Activated T-cell treated with anti-CD3 and anti-CD28 coated beads, Interleukin-2, amount 50 U/mL, for 72 hours (primary cell): ENCODE data around the gene DGCR8. TPM values are rescaled to one million over a fixed set of nuclear protein-coding genes. Genes with fewer than 3 reads are reported as not detected.
A peak's percentile ranks its signal among the peaks of the same experiment; 100 is the strongest.

Source experiments
- ATAC-seq, 2 donors: fragments of 150-1000 bp; cut with Tn5 transposase; replicated peaks in 1 of 2; 2 replicates each; pipeline ENCODE4 v1.10.0; 2021; ENCODE audit warnings: moderate library complexity in 2 of 2, mild to moderate bottlenecking in 1 of 2
- DNase-seq, 2 donors: peaks; one replicate each; pipeline ENCODE4 v3.0.0; 2021 to 2022; ENCODE audit warnings: mixed read lengths in 1 of 2
- H3K27ac Mint-ChIP-seq: one replicate; pipeline ENCODE4 v1.8.0; 2022; ENCODE audit warnings: mild to moderate bottlenecking, moderate library complexity, mixed read lengths
- H3K27me3 Mint-ChIP-seq: one replicate; pipeline ENCODE4 v1.8.0; 2022; ENCODE audit warnings: low read depth, mixed read lengths
- H3K36me3 Mint-ChIP-seq, 2 donors: one replicate each; pipeline ENCODE4 v1.8.0; 2022; ENCODE audit warnings: mixed read lengths in 2 of 2, mild to moderate bottlenecking in 1 of 2; ENCODE audit not compliant: insufficient read depth in 2 of 2
- H3K4me1 Mint-ChIP-seq: one replicate; pipeline ENCODE4 v1.8.0; 2022; ENCODE audit warnings: low read depth, mixed read lengths
- H3K4me3 Mint-ChIP-seq, 2 donors: one replicate each; pipeline ENCODE4 v1.8.0; 2022; ENCODE audit warnings: mild to moderate bottlenecking in 2 of 2, mixed read lengths in 2 of 2, moderate library complexity in 2 of 2
- H3K9me3 Mint-ChIP-seq, 2 donors: one replicate each; pipeline ENCODE4 v1.8.0; 2022; ENCODE audit warnings: mixed read lengths in 2 of 2
- total RNA-seq, 2 donors: library from RNA; stranded (reverse); gene quantifications; one replicate each; pipeline ENCODE4 v1.2.3, GENCODE V29; 2022

DGCR8 gene
- total RNA-seq, 2 donors from 2014 or later: 44.2 to 46.6 TPM

DNA sequence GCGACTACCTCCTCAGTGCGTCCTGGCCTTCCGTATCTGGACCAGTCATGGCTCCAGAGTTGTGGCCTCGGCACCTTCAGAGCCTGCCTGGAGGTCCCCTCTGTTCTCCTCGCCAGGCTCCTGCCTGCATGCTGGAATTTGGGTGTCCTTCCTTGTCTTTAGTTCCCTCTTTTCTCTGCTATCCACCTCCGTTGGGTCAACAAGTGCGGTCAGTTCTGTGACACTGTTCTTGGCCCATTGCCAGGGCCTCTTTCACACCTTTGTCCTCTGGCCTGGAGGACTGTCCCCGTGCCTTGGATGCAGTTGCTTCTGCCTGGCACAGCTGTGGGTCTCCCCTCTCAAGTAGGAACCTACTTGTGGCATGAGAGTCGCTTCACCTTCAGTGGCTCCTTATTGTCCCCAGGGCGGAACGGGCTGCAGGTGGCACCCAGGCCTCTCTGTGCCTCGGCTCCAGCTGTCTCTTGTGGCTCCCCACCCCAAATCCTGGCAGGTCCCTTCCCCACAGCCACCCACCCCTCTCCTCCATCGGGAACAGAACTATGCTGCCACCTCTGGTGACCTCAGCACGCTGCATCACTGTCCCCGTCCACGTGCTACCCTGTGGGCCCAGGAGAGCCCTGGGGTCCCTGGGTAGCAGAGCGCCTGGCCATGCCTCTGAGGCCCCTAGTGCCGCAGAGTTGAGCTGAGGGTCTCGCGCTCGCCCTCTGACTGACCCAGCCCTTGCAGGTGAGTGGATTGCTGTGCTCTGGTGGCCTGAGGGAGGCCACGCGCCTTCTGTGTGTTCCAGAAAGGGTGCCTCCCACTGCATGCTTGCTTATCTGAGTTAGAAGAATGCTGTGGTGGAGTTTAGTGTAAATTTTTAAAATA, 4.7 kb downstream of the DGCR8 start:
- ATAC-seq: no peak
- H3K4me1 Mint-ChIP-seq: peaks cover 59% of the 10 kb centered on the region
- H3K36me3 Mint-ChIP-seq: peaks cover 12 to 23% of the 10 kb centered on the region in 2 donors
- no peaks in the 10 kb centered on the region for H3K9me3 Mint-ChIP-seq
- no peaks in the 10 kb centered on the region for H3K27me3 Mint-ChIP-seq
- H3K27ac Mint-ChIP-seq: peak overlapping the region; percentile 50
- H3K4me3 Mint-ChIP-seq: no peak overlapping the region
- DNase-seq: no peak

DNA sequence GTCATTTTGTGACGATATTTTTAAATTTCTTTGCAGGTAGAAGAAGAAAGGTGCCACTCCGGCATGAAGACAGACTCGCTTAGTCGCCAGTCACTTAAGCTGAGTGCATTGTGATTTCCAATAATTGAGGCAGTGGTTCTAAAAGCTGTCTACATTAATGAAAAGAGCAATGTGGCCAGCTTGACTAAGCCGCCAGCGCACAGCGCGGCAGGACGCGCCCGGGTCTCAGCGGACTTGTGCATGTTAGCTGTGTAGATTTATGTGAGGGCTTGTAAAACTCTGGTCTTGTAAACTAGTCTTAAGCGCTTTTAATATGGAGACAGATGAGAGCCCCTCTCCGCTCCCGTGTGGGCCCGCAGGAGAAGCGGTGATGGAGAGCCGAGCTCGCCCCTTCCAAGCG, 5.6 kb downstream of the DGCR8 start:
- H3K27me3 Mint-ChIP-seq: no peaks in the 10 kb centered on the region
- DNase-seq (no peak), ATAC-seq (no peak)
- H3K36me3 Mint-ChIP-seq: peaks cover 12 to 26% of the 10 kb centered on the region in 2 donors
- H3K4me1 Mint-ChIP-seq: peaks cover 60% of the 10 kb centered on the region
- no peak overlapping the region for H3K4me3 Mint-ChIP-seq
- H3K9me3 Mint-ChIP-seq: no peaks in the 10 kb centered on the region
- H3K27ac Mint-ChIP-seq: no peak overlapping the region

DNA sequence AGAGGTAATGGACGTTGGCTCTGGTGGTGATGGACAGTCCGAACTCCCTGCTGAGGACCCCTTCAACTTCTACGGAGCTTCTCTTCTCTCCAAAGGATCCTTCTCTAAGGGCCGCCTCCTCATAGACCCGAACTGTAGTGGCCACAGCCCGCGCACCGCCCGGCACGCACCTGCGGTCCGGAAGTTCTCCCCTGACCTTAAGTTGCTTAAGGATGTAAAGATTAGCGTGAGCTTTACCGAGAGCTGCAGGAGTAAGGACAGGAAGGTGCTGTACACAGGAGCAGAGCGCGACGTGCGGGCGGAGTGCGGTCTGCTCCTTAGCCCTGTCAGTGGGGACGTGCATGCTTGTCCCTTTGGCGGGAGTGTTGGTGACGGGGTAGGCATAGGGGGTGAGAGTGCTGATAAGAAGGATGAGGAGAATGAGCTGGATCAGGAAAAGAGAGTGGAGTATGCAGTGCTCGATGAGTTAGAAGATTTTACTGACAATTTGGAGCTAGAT, 6.1 kb downstream of the DGCR8 start:
- H3K27ac Mint-ChIP-seq: peak overlapping the region; percentile 74
- H3K4me3 Mint-ChIP-seq: no peak overlapping the region
- no peak for DNase-seq
- H3K4me1 Mint-ChIP-seq: peaks cover 59% of the 10 kb centered on the region
- no peaks in the 10 kb centered on the region for H3K27me3 Mint-ChIP-seq
- H3K36me3 Mint-ChIP-seq: peaks cover 13 to 28% of the 10 kb centered on the region in 2 donors
- no peaks in the 10 kb centered on the region for H3K9me3 Mint-ChIP-seq
- no peak for ATAC-seq

DNA sequence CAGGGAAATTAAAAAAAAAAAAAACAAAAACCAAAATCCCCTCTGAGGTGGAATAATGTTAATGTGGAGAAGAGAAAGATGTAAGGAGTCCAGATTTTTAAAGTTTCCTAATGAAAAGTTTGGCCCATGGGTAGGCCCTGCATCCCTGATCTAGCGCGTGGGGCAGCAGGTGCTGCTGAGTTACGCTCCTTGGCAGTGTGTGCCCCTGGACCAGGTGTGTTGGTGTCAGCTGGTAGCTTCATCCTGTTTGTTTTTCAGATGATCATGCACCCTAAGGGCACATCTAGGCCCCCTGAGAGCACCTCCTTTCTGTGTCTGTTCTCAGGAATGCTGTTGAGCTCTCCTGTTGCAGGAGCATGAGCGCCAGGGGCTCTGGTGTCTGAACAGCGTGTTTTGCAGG, 6.7 kb downstream of the DGCR8 start:
- Mint-ChIP-seq H3K27ac (peak overlapping the region; percentile 74), H3K9me3 (no peaks in the 10 kb centered on the region), H3K27me3 (no peaks in the 10 kb centered on the region), H3K4me1 (peaks cover 53% of the 10 kb centered on the region), H3K36me3 (peaks cover 15 to 28% of the 10 kb centered on the region in 2 donors), H3K4me3 (no peak overlapping the region)
- ATAC-seq: no peak
- no peak for DNase-seq

DNA sequence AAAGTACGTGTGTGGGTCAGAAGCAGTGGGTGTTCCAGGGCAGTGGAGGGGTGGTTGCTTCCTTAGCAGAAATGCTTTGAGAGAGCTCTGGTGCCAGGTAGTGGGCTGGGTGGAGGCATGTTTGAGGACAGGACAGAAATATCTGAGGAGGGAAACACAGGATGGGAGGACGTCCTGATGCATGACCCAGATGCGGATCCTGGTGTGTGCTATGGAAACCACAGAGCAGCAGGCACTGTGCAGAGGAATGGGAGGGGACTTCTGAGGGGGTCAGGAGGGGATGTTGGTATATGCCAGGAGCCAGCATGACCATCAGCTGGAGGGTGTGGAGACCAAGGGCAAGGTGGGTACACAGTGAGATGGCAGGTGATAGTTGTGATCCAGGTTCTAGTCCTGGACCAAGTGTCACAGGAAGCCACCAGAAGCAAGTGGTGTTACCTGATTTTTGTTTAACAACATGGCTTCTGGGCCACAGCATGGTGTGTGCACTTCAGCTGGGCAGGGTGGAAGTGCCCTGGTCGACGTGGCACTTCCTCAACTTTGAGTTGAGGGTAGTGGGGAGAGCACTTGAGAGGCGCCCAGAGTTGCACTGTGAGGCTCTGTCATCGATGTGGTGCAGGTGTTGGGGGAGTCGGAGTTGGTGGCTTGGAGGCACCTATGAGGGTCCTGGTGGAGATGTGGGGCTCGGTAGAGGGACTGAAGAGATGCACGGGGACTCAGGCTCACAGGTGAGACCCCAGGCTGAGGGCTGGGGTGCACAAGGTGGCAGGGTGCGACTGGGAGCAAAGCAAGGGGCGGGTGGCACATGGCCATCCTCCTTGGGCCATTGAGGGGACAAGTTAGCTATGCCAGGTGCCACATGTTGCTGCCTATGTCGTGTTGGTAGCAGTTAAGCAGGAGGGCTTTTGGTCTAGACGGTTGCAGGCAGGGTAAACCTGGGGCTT, 7.5 kb downstream of the DGCR8 start:
- DNase-seq (no peak), ATAC-seq (no peak)
- Mint-ChIP-seq H3K27ac (no peak overlapping the region), H3K4me3 (no peak overlapping the region), H3K4me1 (peaks cover 45% of the 10 kb centered on the region), H3K27me3 (no peaks in the 10 kb centered on the region), H3K36me3 (peaks cover 15 to 31% of the 10 kb centered on the region in 2 donors), H3K9me3 (no peaks in the 10 kb centered on the region)

DNA sequence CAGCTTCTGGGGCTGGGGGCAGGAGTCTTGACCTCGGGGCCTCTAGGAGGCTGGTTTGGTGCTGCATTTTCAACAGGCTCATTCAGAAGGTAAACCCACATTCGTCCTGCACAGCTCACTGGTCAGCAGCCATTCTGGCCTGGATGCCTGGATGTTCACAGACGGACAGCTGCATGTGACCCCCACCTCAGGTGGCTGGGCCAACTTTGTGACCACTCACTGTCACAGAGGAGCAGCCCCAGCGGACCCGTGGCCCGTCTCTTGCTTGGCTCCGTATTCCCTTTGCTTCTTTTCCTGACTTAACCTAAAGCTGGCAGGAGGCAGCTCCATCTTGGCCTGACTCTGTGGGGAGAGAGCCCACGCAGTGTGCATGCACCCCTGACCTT, 8.2 kb downstream of the DGCR8 start:
- H3K27me3 Mint-ChIP-seq: no peaks in the 10 kb centered on the region
- DNase-seq: no peak
- peaks cover 15 to 31% of the 10 kb centered on the region in 2 donors for H3K36me3 Mint-ChIP-seq
- H3K4me3 Mint-ChIP-seq: no peak overlapping the region
- H3K4me1 Mint-ChIP-seq: peaks cover 38% of the 10 kb centered on the region
- H3K9me3 Mint-ChIP-seq: no peaks in the 10 kb centered on the region
- ATAC-seq: no peak
- H3K27ac Mint-ChIP-seq: no peak overlapping the region

DNA sequence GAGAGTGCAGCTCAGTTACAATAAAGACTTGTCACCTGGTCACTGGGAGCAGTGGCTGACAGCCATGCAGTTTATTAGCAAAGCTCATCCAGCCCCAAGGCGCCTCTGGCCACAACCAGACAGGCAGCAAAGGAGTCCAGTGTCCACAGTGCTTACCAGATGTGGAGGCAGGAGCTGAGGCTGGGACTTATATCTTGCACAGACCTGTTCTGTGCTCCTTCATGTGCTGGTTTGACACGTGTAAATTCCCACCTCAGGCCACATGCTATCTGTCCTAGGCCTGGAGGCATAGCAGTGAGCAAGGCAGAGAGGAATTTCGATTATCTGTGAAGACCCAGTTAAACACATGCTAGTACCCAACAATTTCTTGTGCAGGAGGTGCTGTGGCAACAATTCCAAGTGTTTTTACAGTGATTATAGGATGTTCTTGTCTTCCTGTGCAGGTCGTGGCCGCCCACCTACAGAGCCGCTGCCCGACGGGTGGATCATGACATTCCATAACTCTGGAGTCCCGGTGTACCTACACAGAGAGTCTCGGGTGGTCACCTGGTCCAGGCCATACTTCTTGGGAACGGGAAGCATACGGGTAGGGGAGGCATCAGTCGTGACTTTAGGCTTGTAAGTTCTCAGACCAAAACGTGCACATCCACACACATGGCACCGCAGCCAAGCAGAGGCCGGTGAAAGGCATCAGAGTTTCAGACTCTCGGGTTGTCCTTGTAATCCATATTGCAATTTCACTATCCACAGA, 9.4 kb downstream of the DGCR8 start:
- Mint-ChIP-seq H3K4me3 (no peak overlapping the region), H3K4me1 (peaks cover 30% of the 10 kb centered on the region), H3K36me3 (peaks cover 15 to 31% of the 10 kb centered on the region in 2 donors), H3K9me3 (no peaks in the 10 kb centered on the region), H3K27ac (no peak overlapping the region), H3K27me3 (no peaks in the 10 kb centered on the region)
- no peak for DNase-seq
- ATAC-seq: no peak

DNA sequence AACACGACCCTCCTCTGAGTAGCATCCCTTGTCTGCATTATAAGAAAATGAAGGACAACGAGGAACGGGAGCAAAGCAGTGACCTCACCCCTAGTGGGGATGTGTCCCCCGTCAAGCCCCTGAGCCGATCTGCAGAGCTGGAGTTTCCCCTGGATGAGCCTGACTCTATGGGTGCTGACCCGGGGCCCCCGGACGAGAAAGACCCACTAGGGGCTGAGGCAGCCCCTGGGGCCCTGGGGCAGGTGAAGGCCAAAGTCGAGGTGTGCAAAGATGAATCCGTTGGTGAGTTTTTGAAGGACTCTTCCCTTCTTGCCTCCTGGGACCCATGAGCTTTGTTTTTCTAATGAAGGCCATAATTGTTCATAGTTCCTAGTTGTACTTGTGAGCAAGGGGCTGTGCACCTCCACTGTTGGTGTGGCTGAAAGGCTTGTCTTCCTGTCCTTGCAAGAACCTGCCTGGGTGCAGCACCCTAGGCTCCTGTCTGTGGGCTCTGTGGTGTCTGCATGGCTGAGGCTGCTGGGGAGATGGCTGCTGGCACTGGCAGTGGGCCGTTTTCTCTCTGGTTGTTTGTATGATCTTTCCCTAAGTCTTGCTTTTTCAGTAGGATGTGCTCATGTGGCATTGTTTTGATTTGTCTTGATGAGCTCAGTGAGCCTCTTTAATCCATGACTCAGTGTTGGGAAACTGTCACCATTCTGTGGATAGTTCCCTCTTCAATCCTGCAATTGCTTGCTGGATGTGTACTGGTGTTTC, 10.1 kb downstream of the DGCR8 start:
- H3K4me1 Mint-ChIP-seq: peaks cover 27% of the 10 kb centered on the region
- no peaks in the 10 kb centered on the region for H3K9me3 Mint-ChIP-seq
- H3K4me3 Mint-ChIP-seq: no peak overlapping the region
- H3K27ac Mint-ChIP-seq: no peak overlapping the region
- no peak for DNase-seq
- peaks cover 15 to 31% of the 10 kb centered on the region in 2 donors for H3K36me3 Mint-ChIP-seq
- H3K27me3 Mint-ChIP-seq: no peaks in the 10 kb centered on the region
- no peak for ATAC-seq

DNA sequence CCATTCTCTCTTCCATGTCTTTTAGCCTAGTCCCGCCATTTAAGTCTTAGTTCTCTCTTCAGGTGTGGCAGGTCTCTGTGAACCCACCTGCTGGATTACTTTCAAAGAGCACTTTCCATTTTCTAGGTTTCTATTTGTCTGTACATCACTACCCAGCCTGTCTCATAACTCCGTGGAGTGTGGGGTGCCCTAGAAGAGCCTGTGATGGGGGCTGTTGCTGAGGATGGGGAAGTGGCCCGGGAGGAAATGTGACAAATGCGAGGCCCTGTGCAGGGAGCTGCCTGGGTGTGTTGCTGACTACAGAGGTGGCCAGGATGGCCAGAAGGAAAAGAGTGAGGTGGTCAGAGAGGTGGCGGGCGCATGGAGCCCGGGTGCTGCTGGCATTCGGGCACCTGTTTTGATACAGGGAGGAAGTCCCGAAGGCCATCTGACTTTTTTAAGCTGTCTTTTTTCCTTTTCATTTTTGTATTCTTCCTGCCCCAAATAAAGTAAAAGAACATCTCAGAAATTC, 10.7 kb downstream of the DGCR8 start:
- H3K9me3 Mint-ChIP-seq: no peaks in the 10 kb centered on the region
- DNase-seq (no peak), ATAC-seq (peak in 1 of 2 donors; percentile 57)
- peak overlapping the region; percentile 46 for H3K27ac Mint-ChIP-seq
- no peaks in the 10 kb centered on the region for H3K27me3 Mint-ChIP-seq
- peaks cover 29% of the 10 kb centered on the region for H3K4me1 Mint-ChIP-seq
- peak overlapping the region in 1 of 2 donors; percentile 19 for H3K4me3 Mint-ChIP-seq
- peaks cover 16 to 32% of the 10 kb centered on the region in 2 donors for H3K36me3 Mint-ChIP-seq

DNA sequence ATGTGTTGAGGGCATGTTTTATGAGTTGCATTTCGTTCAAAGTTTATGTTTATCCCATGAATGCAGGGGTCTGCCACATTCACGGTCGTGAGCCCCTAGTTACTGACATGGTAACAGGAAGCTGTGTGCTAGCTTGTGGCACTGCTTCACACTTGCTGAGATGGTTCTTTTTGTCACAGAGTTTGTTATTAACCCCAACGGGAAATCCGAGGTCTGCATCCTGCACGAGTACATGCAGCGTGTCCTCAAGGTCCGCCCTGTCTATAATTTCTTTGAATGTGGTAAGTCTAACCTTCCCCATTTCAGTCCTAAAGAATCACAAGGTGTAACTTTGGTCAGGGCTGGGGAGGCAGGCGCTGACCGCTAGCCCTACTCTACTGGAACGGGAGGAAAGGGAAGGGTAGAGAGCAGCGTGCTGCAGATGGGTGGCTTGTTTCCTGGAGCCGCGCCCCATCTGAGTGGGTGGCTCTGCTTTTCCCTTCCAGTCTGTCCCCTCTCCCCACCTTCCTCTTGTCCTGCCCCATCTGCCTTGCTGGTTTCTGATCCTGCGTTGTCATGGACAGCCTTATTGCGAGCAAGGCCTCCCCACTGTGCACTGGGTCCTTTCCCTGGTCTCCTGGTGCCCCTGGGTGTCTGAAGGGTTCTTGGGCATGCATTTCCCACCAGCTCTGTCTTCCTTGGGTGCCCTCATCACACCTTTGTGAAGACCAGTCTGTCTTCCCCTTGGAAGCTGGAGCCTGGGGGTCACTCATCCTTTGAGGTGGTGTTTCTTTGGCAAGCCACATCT, 11.8 kb downstream of the DGCR8 start:
- Mint-ChIP-seq H3K4me3 (peak overlapping the region in 1 of 2 donors; percentile 11), H3K27me3 (no peaks in the 10 kb centered on the region), H3K4me1 (peaks cover 31% of the 10 kb centered on the region), H3K27ac (no peak overlapping the region), H3K9me3 (no peaks in the 10 kb centered on the region), H3K36me3 (peaks cover 17 to 34% of the 10 kb centered on the region in 2 donors)
- DNase-seq (no peak), ATAC-seq (no peak)

DNA sequence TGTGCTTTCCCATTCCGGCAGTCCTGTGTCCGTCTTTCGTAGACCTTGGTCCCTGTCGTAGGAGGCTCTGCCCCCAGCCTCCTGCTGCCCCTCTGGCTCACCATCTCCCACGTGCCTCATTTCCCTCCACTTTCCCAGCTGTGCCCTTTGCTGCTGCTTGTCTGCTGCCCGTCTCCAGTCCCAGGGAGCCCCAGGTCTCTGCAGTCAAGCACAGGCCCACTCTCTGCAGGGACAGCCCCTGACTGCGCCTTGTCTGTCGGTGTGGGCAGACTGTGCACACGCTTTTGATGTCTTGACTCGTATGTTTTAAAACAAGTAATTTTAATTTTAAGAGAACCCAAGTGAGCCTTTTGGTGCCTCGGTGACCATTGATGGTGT, 12.4 kb downstream of the DGCR8 start:
- H3K27me3 Mint-ChIP-seq: no peaks in the 10 kb centered on the region
- H3K4me1 Mint-ChIP-seq: peaks cover 25% of the 10 kb centered on the region
- ATAC-seq (peak in 1 of 2 donors; percentile 27), DNase-seq (no peak)
- H3K9me3 Mint-ChIP-seq: no peaks in the 10 kb centered on the region
- H3K36me3 Mint-ChIP-seq: peaks cover 21 to 36% of the 10 kb centered on the region in 2 donors
- H3K4me3 Mint-ChIP-seq: no peak overlapping the region
- H3K27ac Mint-ChIP-seq: no peak overlapping the region
